ENCODE data around the gene ATP13A1. TPM values are rescaled to one million over a fixed set of nuclear protein-coding genes. Genes with fewer than 3 reads are reported as not detected.

ATP13A1 gene
- total RNA-seq, 2 experiments from 2014 or later = 84.8 to 87.6 TPM

GRCh38 chr19:19679176-19680073, 15.9 kb upstream of the ATP13A1 start:
- Histone ChIP-seq H3K4me3 (ENCODE audit: low read length) (no peak overlapping the region), H3K36me3 (ENCODE audit: insufficient read depth, low read length) (peaks cover 61% of the 10 kb centered on the region), H3K9me3 (ENCODE audit: control insufficient read depth in 1 of 2, insufficient read depth in 1 of 2, low read length in 2 of 2) (peaks cover 75 to 95% of the 10 kb centered on the region in 2 experiments), H3K27me3 (ENCODE audit: control insufficient read depth in 1 of 2, insufficient read depth in 2 of 2, low read length in 2 of 2) (no peaks in the 10 kb centered on the region), H3K4me1 (ENCODE audit: insufficient read depth, low read length) (peaks cover 11% of the 10 kb centered on the region), H3K27ac (ENCODE audit: low read depth in 1 of 2, low read length in 2 of 2) (no peak overlapping the region)
- peaks cover 6% of the 10 kb centered on the region for H3K4me1 Mint-ChIP-seq (ENCODE audit: low read depth)
- peaks cover 20% of the 10 kb centered on the region for H3K9me3 Mint-ChIP-seq
- POLR2A ChIA-PET = interaction anchor here (0.6 to 2.3 kb wide), 4 partner anchors 9 to 171 kb away, joined by 3 to 9 read pairs (median 4); partner anchors contain the start of genes ZNF101 and ZNF506
- DNase-seq (no peak), ATAC-seq (ENCODE audit: poor library complexity) (no peak)
- no peaks in the 10 kb centered on the region for H3K27me3 Mint-ChIP-seq
- TF ChIP-seq, protein P1, sequence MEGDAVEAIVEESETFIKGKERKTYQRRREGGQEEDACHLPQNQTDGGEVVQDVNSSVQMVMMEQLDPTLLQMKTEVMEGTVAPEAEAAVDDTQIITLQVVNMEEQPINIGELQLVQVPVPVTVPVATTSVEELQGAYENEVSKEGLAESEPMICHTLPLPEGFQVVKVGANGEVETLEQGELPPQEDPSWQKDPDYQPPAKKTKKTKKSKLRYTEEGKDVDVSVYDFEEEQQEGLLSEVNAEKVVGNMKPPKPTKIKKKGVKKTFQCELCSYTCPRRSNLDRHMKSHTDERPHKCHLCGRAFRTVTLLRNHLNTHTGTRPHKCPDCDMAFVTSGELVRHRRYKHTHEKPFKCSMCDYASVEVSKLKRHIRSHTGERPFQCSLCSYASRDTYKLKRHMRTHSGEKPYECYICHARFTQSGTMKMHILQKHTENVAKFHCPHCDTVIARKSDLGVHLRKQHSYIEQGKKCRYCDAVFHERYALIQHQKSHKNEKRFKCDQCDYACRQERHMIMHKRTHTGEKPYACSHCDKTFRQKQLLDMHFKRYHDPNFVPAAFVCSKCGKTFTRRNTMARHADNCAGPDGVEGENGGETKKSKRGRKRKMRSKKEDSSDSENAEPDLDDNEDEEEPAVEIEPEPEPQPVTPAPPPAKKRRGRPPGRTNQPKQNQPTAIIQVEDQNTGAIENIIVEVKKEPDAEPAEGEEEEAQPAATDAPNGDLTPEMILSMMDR (IDR thresholded peaks at IDR 0.05) = no peak
- CTCF ChIA-PET = no interaction called here
- H3K4me3 Mint-ChIP-seq = no peak overlapping the region
- intact Hi-C loops (cut with DNase I, micrococcal nuclease) = loop anchor here in 1 of 2 experiments (5.0 to 10.0 kb wide), 2 partner anchors 33 to 215 kb away; no protein-coding TSS in a partner anchor
- H3K36me3 Mint-ChIP-seq (ENCODE audit: low read depth) = peaks cover 92% of the 10 kb centered on the region
- H3K27ac Mint-ChIP-seq = no peak overlapping the region

- H3K27me3 Mint-ChIP-seq = no peaks in the 10 kb centered on the region
- ChIA-PET POLR2A (interaction anchor here (1.0 to 2.3 kb wide), 3 partner anchors 8 to 10 kb away, joined by 3 to 9 read pairs (median 6); partner anchors contain the start of gene ZNF101), CTCF (no interaction called here)
- peaks cover 92% of the 10 kb centered on the region for H3K36me3 Mint-ChIP-seq (ENCODE audit: low read depth)
- H3K9me3 Mint-ChIP-seq = peaks cover 14% of the 10 kb centered on the region
- peaks cover 19% of the 10 kb centered on the region for H3K4me1 ChIP-seq (ENCODE audit: insufficient read depth, low read length)
- peaks cover 74 to 92% of the 10 kb centered on the region in 2 experiments for H3K9me3 ChIP-seq (ENCODE audit: control insufficient read depth in 1 of 2, insufficient read depth in 1 of 2, low read length in 2 of 2)
- H3K36me3 ChIP-seq (ENCODE audit: insufficient read depth, low read length) = peaks cover 79% of the 10 kb centered on the region
- TF ChIP-seq, protein P1 (IDR thresholded peaks at IDR 0.05) = no peak
- H3K27me3 ChIP-seq (ENCODE audit: control insufficient read depth in 1 of 2, insufficient read depth in 2 of 2, low read length in 2 of 2) = no peaks in the 10 kb centered on the region
- DNase-seq = no peak
- H3K4me3 Mint-ChIP-seq = no peak overlapping the region
- no peak for ATAC-seq (ENCODE audit: poor library complexity)
- no peak overlapping the region for H3K4me3 ChIP-seq (ENCODE audit: low read length)
- H3K27ac ChIP-seq (ENCODE audit: low read depth in 1 of 2, low read length in 2 of 2) = no peak overlapping the region
- peak overlapping the region; percentile 55 for H3K27ac Mint-ChIP-seq
- intact Hi-C loops (cut with DNase I, micrococcal nuclease) = loop anchor here in 1 of 2 experiments (2.0 to 10.0 kb wide), 3 partner anchors 35 to 217 kb away; no protein-coding TSS in a partner anchor
- H3K4me1 Mint-ChIP-seq (ENCODE audit: low read depth) = peaks cover 8% of the 10 kb centered on the region
Measured at GRCh38 chr19:19677579-19677978, 14.1 kb upstream of the ATP13A1 start.

DNA sequence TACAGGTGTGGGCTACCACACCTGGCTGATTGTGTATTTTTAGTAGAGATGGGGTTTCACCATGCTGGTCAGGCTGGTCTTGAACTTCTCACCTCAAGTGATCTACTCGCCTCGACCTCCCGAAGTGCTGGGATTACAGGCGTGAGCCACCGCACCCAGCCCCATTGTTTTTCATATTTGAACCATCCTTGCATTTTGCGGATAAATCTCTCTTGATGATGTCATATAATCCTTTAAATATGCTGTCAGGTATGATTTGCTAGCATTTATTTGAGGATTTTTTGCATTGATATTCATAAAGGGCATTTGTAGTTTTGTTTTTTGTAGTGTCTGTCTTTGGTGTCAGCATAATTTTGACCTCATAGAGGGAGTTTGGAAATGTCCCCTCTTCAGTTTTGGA, 10.8 kb upstream of the ATP13A1 start:
- Histone ChIP-seq H3K36me3 (ENCODE audit: insufficient read depth, low read length) (peaks cover 79% of the 10 kb centered on the region), H3K4me1 (ENCODE audit: insufficient read depth, low read length) (peaks cover 47% of the 10 kb centered on the region), H3K9me3 (ENCODE audit: control insufficient read depth in 1 of 2, insufficient read depth in 1 of 2, low read length in 2 of 2) (peaks cover 70 to 71% of the 10 kb centered on the region in 2 experiments), H3K27ac (ENCODE audit: low read depth in 1 of 2, low read length in 2 of 2) (no peak overlapping the region), H3K27me3 (ENCODE audit: control insufficient read depth in 1 of 2, insufficient read depth in 2 of 2, low read length in 2 of 2) (no peaks in the 10 kb centered on the region), H3K4me3 (ENCODE audit: low read length) (no peak overlapping the region)
- Mint-ChIP-seq H3K4me1 (ENCODE audit: low read depth) (peaks cover 29% of the 10 kb centered on the region), H3K4me3 (peak overlapping the region; percentile 48), H3K9me3 (peaks cover 9% of the 10 kb centered on the region), H3K36me3 (ENCODE audit: low read depth) (peaks cover 97% of the 10 kb centered on the region), H3K27ac (no peak overlapping the region), H3K27me3 (no peaks in the 10 kb centered on the region)
- ATAC-seq (ENCODE audit: poor library complexity) = no peak
- intact Hi-C loops (cut with DNase I, micrococcal nuclease) = loop anchor here in 1 of 2 experiments (5.0 to 10.0 kb wide), 2 partner anchors 143 to 220 kb away; no protein-coding TSS in a partner anchor
- ChIA-PET CTCF (no interaction called here), POLR2A (interaction anchor here (1.1 kb wide), 1 partner anchor 15 kb away, joined by 3 read pairs; no protein-coding TSS in a partner anchor)
- TF ChIP-seq, protein P1 (IDR thresholded peaks at IDR 0.05) = no peak
- DNase-seq = no peak
